Tibial artery (tissue), 4 donors: ENCODE data around the gene GMCL2.

Experiments
- DNase-seq, 2 donors: peaks; one replicate each; pipeline ENCODE4 v3.0.0-alpha.2; 2019
- H3K27ac ChIP-seq, 2 donors: fragments of 200-600 bp; sonication (generic) in 1 of 2; 1 replicate in 1 of 2; 2 replicates in 1 of 2; pipeline ENCODE4 v1.5.1; 2018 to 2019; ENCODE audit warnings: mild to moderate bottlenecking in 1 of 2
- H3K27me3 ChIP-seq, 2 donors: fragments of 200-600 bp; sonication (generic) in 1 of 2; one replicate each; pipeline versions ENCODE4 v1.5.1 to v1.6.0; 2016 to 2019
- H3K36me3 ChIP-seq, 3 donors: fragments of 200-600 bp; sonication (generic) in 2 of 3; one replicate each; pipeline ENCODE4 v1.5.1; 2016 to 2019; ENCODE audit warnings: mild to moderate bottlenecking in 2 of 3
- H3K4me1 ChIP-seq, 4 donors: fragments of 200-600 bp; sonication (generic) in 2 of 4; 1 replicate in 3 of 4; 2 replicates in 1 of 4; pipeline ENCODE4 v1.5.1; 2016 to 2019
- H3K4me3 ChIP-seq, 2 donors: fragments of 200-600 bp; sonication (generic) in 1 of 2; 1 replicate in 1 of 2; 2 replicates in 1 of 2; pipeline ENCODE4 v1.5.1; 2018 to 2019; ENCODE audit warnings: mild to moderate bottlenecking in 2 of 2
- H3K9me3 ChIP-seq, 3 donors: fragments of 200-600 bp; sonication (generic) in 1 of 3; one replicate each; pipeline ENCODE4 v1.5.1; 2016 to 2019
- CTCF ChIP-seq, 2 experiments: fragments of 200-600 bp in 1 of 2; fragments of 450-650 bp in 1 of 2; IDR thresholded peaks; one replicate each; pipeline ENCODE4 v1.5.1; 2017 to 2019; ENCODE audit warnings: antibody characterized with exemption in 2 of 2, mild to moderate bottlenecking in 1 of 2, moderate library complexity in 1 of 2
- intact Hi-C: fragments of 100-400 bp; cut with DNase I; formaldehyde crosslinking; loops from one replicate; pipeline ENCODE4 v1.15.0; 2023; ENCODE audit warnings: low total_unique reads

GMCL2 gene

GRCh38 chr5:178221282-178221681, 34.1 kb upstream of the GMCL2 start:
- no peak overlapping the region for H3K4me3 ChIP-seq
- no peaks in the 10 kb centered on the region for H3K4me1 ChIP-seq
- no peak overlapping the region for H3K27ac ChIP-seq
- no peaks in the 10 kb centered on the region for H3K27me3 ChIP-seq
- no peak for TF ChIP-seq CTCF (IDR thresholded peaks at IDR 0.05)
- H3K36me3 ChIP-seq, result peaks cover 11 to 74% (median 28%) of the 10 kb centered on the region in 3 donors
- intact Hi-C loops, result no loop called here
- H3K9me3 ChIP-seq, result no peaks in the 10 kb centered on the region
- DNase-seq, result no peak

- Histone ChIP-seq H3K27me3 (no peaks in the 10 kb centered on the region), H3K27ac (no peak overlapping the region), H3K36me3 (peaks cover 31 to 79% (median 49%) of the 10 kb centered on the region in 3 donors), H3K9me3 (no peaks in the 10 kb centered on the region), H3K4me3 (no peak overlapping the region), H3K4me1 (peaks cover 0 to 5% (median 0%) of the 10 kb centered on the region in 4 donors)
- no peak for DNase-seq
- TF ChIP-seq CTCF (IDR thresholded peaks at IDR 0.05), result no peak
- intact Hi-C loops, result no loop called here
Measured at GRCh38 chr5:178218827-178219226, 31.7 kb upstream of the GMCL2 start.

- no peak overlapping the region for H3K4me3 ChIP-seq
- TF ChIP-seq CTCF (IDR thresholded peaks at IDR 0.05), result no peak
- H3K36me3 ChIP-seq, result peaks cover 31 to 80% (median 52%) of the 10 kb centered on the region in 3 donors
- peaks cover 0 to 5% (median 0%) of the 10 kb centered on the region in 4 donors for H3K4me1 ChIP-seq
- H3K9me3 ChIP-seq, result no peaks in the 10 kb centered on the region
- no peaks in the 10 kb centered on the region for H3K27me3 ChIP-seq
- intact Hi-C loops, result no loop called here
- no peak for DNase-seq
- H3K27ac ChIP-seq, result no peak overlapping the region
Measured at GRCh38 chr5:178218237-178218776, 31.1 kb upstream of the GMCL2 start.

GRCh38 chr5:178216779-178217178, 29.6 kb upstream of the GMCL2 start:
- Histone ChIP-seq H3K27ac (no peak overlapping the region), H3K4me1 (peaks cover 0 to 5% (median 0%) of the 10 kb centered on the region in 4 donors), H3K36me3 (peaks cover 40 to 85% (median 56%) of the 10 kb centered on the region in 3 donors), H3K4me3 (no peak overlapping the region), H3K27me3 (no peaks in the 10 kb centered on the region), H3K9me3 (no peaks in the 10 kb centered on the region)
- intact Hi-C loops, result no loop called here
- no peak for TF ChIP-seq CTCF (IDR thresholded peaks at IDR 0.05)
- DNase-seq, result no peak

- H3K27me3 ChIP-seq, result no peaks in the 10 kb centered on the region
- peaks cover 46 to 85% (median 61%) of the 10 kb centered on the region in 3 donors for H3K36me3 ChIP-seq
- H3K4me3 ChIP-seq, result no peak overlapping the region
- H3K4me1 ChIP-seq, result peaks cover 0 to 5% (median 0%) of the 10 kb centered on the region in 4 donors
- intact Hi-C loops, result no loop called here
- no peaks in the 10 kb centered on the region for H3K9me3 ChIP-seq
- no peak for TF ChIP-seq CTCF (IDR thresholded peaks at IDR 0.05)
- no peak overlapping the region for H3K27ac ChIP-seq
- DNase-seq, result no peak
Measured at GRCh38 chr5:178216088-178216534, 28.9 kb upstream of the GMCL2 start.
